ENCODE measurements around the gene IMMP2L. TPM values are rescaled to one million over a fixed set of nuclear protein-coding genes. Genes with fewer than 3 reads are reported as not detected.

The IMMP2L gene
- total and polyA plus RNA-seq, 3 experiments from 2014 or later, result 13.7 to 23.5 (median 18.0) TPM

DNA sequence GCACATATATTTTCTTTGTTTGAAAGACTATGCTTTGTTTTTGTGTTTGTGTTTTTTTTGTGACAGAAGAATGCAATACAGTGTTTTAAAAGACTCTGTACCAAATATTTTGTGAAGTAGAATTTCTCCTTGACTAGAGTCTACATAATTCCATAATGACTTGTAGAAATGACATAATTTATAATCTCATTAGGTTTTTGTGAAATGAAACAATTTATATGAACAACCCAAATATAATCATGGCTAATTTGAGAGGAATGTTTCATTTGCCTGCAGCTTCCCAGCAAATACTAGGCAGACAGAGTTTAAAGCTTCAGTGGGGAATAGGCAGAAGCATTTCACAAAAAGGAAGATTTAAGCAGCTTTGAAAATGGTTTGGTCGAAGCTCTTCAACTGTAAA, 686.9 kb downstream of the IMMP2L start:
- no peak overlapping the region for H3K4me3 ChIP-seq (ENCODE audit: low read length)
- no peaks in the 10 kb centered on the region for H3K27me3 ChIP-seq (ENCODE audit: insufficient read depth, low read length, poor library complexity, severe bottlenecking)
- no peaks in the 10 kb centered on the region for H3K9me3 Mint-ChIP-seq
- no peak overlapping the region for H3K4me3 Mint-ChIP-seq
- POLR2A ChIA-PET, result no interaction called here
- CTCF ChIA-PET, result no interaction called here
- H3K4me1 Mint-ChIP-seq, result no peaks in the 10 kb centered on the region
- DNase-seq, result no peak
- no peaks in the 10 kb centered on the region for H3K4me1 ChIP-seq (ENCODE audit: insufficient read depth, low read length)
- H3K27ac Mint-ChIP-seq, result no peak overlapping the region
- no peak overlapping the region for H3K27ac ChIP-seq (ENCODE audit: low read depth, low read length)
- H3K9me3 ChIP-seq (ENCODE audit: low read length), result no peaks in the 10 kb centered on the region
- H3K27me3 Mint-ChIP-seq, result no peaks in the 10 kb centered on the region
- no peaks in the 10 kb centered on the region for H3K36me3 ChIP-seq (ENCODE audit: insufficient read depth, low read length)
- peaks cover 0 to 2% (median 0%) of the 10 kb centered on the region in 3 donors for H3K36me3 Mint-ChIP-seq

DNA sequence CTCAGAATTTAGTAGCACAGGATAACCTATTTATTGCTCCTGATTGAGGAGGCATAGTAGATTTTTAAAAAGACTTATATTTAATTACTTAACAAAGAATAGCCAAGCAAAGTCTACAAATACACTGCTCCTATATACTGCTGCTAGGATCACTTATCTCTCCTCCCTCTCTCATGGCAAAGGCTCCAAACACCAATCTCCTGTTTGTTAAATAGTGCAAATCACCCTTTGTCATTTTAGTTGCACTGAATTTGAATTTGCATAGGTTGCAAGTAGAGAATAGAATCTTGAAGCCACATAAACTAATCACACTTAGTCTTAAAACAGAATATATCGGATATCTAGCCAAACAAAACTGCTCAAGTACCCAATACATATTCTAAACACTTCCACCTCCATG, 690.4 kb downstream of the IMMP2L start:
- Mint-ChIP-seq H3K27ac (no peak overlapping the region), H3K27me3 (no peaks in the 10 kb centered on the region), H3K4me3 (no peak overlapping the region), H3K4me1 (no peaks in the 10 kb centered on the region), H3K36me3 (peaks cover 1 to 8% (median 3%) of the 10 kb centered on the region in 3 donors), H3K9me3 (peaks cover 0 to 7% (median 3%) of the 10 kb centered on the region in 5 donors)
- CTCF ChIA-PET, result no interaction called here
- no peak for DNase-seq
- Histone ChIP-seq H3K27me3 (ENCODE audit: insufficient read depth, low read length, poor library complexity, severe bottlenecking) (no peaks in the 10 kb centered on the region), H3K4me1 (ENCODE audit: insufficient read depth, low read length) (no peaks in the 10 kb centered on the region), H3K4me3 (ENCODE audit: low read length) (no peak overlapping the region), H3K27ac (ENCODE audit: low read depth, low read length) (no peak overlapping the region), H3K36me3 (ENCODE audit: insufficient read depth, low read length) (no peaks in the 10 kb centered on the region), H3K9me3 (ENCODE audit: low read length) (no peaks in the 10 kb centered on the region)
- POLR2A ChIA-PET, result no interaction called here

DNA sequence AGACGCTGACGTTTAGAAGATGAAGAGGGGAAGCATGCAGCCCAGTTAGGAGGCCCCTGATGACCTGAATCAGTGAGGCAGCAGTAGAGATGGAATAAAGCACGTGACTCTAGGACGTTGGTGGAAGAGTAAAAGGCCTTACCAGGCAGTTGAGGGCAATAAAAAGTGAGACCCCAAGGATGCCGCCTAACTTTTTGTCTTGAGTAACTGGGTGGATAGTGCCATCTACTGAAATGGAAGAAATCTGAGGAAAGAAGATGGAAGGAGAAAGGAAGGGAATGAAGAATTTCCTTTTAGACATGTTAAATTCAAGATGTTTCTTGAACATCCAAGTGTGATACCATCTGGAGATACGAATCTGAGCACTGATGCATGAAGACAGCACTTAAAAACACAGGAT, 691.4 kb downstream of the IMMP2L start:
- no peak for DNase-seq
- POLR2A ChIA-PET, result no interaction called here
- no peaks in the 10 kb centered on the region for H3K4me1 ChIP-seq (ENCODE audit: insufficient read depth, low read length)

DNA sequence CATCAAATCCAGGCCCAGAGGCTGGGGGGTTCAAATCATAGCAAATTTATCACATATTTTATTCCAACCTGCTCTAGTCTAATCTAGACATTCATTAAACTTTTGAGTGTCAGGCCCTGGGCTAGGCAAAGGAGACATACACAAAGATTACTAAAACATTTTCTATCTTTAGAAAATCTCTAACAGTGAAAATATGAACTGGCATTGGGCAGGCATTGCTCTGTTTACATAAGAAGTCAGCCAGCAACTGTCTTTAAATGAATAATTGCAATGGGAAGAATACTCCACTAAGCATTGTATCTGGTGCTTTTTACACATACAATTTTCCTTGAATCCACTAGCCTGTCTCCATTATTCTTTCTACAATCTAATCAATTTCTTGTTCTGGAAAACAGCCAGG, 693.8 kb downstream of the IMMP2L start:
- CTCF ChIA-PET, result no interaction called here
- no peaks in the 10 kb centered on the region for H3K4me1 ChIP-seq (ENCODE audit: insufficient read depth, low read length)
- POLR2A ChIA-PET, result no interaction called here
- no peaks in the 10 kb centered on the region for H3K9me3 ChIP-seq (ENCODE audit: low read length)
- H3K4me3 ChIP-seq (ENCODE audit: low read length), result no peak overlapping the region
- no peak overlapping the region for H3K27ac ChIP-seq (ENCODE audit: low read depth, low read length)
- no peak for DNase-seq
- Mint-ChIP-seq H3K4me3 (no peak overlapping the region), H3K9me3 (peaks cover 0 to 11% (median 3%) of the 10 kb centered on the region in 5 donors), H3K4me1 (no peaks in the 10 kb centered on the region), H3K27me3 (no peaks in the 10 kb centered on the region), H3K36me3 (peaks cover 1 to 22% (median 7%) of the 10 kb centered on the region in 3 donors), H3K27ac (no peak overlapping the region)
- H3K27me3 ChIP-seq (ENCODE audit: insufficient read depth, low read length, poor library complexity, severe bottlenecking), result no peaks in the 10 kb centered on the region
- no peaks in the 10 kb centered on the region for H3K36me3 ChIP-seq (ENCODE audit: insufficient read depth, low read length)

More for the DNA sequence above, 691.4 kb downstream of the IMMP2L start:
- no peak overlapping the region for H3K27ac ChIP-seq (ENCODE audit: low read depth, low read length)
- H3K36me3 Mint-ChIP-seq, result peaks cover 1 to 14% (median 6%) of the 10 kb centered on the region in 3 donors
- no peak overlapping the region for H3K4me3 ChIP-seq (ENCODE audit: low read length)
- H3K4me3 Mint-ChIP-seq, result no peak overlapping the region
- peaks cover 0 to 10% (median 3%) of the 10 kb centered on the region in 5 donors for H3K9me3 Mint-ChIP-seq
- H3K9me3 ChIP-seq (ENCODE audit: low read length), result no peaks in the 10 kb centered on the region
- H3K27ac Mint-ChIP-seq, result no peak overlapping the region
- H3K27me3 ChIP-seq (ENCODE audit: insufficient read depth, low read length, poor library complexity, severe bottlenecking), result no peaks in the 10 kb centered on the region
- no peaks in the 10 kb centered on the region for H3K4me1 Mint-ChIP-seq
- no peaks in the 10 kb centered on the region for H3K36me3 ChIP-seq (ENCODE audit: insufficient read depth, low read length)
- no peaks in the 10 kb centered on the region for H3K27me3 Mint-ChIP-seq
- CTCF ChIA-PET, result no interaction called here

DNA sequence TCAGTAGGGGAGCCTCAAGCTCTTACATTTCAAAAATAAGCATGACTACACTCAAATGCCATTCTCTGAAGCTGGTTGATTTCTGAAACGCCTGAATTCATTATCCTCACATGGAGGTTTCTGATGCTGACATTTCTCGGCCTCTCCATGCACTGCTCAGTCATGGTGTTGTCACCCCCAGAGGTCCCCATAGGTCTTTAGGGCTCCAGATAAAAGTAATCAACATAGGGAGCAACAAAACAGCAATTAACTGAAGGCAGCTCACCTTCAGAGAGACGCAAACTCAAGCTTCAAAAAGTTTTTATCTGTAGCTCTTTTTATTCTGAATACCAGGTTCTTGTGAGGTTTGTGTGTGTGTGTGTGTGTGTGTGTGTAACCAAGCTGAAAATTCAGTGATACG, 694.5 kb downstream of the IMMP2L start:
- H3K4me3 ChIP-seq (ENCODE audit: low read length), result no peak overlapping the region

DNA sequence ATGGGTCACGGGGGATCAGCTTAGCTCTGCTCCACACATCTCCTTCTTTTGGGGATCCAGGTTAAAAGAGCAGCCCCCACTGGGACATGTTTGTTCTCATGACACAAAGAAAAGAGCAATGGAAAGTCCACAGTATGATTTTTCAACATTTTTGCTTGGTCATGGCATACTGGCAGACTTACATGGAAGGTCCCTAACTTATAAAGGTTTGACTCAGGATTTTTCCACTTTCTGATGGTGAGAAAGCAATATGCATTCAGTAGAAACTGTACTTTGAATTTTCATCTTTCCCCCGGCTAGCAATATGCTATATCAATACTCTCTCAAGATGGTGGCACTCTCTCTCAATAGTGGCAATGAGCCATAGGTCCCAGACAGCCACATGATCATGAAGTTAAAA, 699.0 kb downstream of the IMMP2L start:
- Histone ChIP-seq H3K27me3 (ENCODE audit: insufficient read depth, low read length, poor library complexity, severe bottlenecking) (no peaks in the 10 kb centered on the region), H3K27ac (ENCODE audit: low read depth, low read length) (no peak overlapping the region), H3K4me1 (ENCODE audit: insufficient read depth, low read length) (no peaks in the 10 kb centered on the region), H3K9me3 (ENCODE audit: low read length) (no peaks in the 10 kb centered on the region), H3K4me3 (ENCODE audit: low read length) (no peak overlapping the region), H3K36me3 (ENCODE audit: insufficient read depth, low read length) (no peaks in the 10 kb centered on the region)
- Mint-ChIP-seq H3K9me3 (peaks cover 0 to 11% (median 3%) of the 10 kb centered on the region in 5 donors), H3K4me3 (no peak overlapping the region), H3K4me1 (no peaks in the 10 kb centered on the region), H3K36me3 (peaks cover 1 to 18% (median 7%) of the 10 kb centered on the region in 3 donors), H3K27me3 (no peaks in the 10 kb centered on the region), H3K27ac (peak overlapping the region in 1 of 8 donors; percentile 21)
- ChIA-PET POLR2A (no interaction called here), CTCF (no interaction called here)
- DNase-seq, result no peak

More for the DNA sequence above, 694.5 kb downstream of the IMMP2L start:
- Histone ChIP-seq H3K36me3 (ENCODE audit: insufficient read depth, low read length) (no peaks in the 10 kb centered on the region), H3K27me3 (ENCODE audit: insufficient read depth, low read length, poor library complexity, severe bottlenecking) (no peaks in the 10 kb centered on the region), H3K27ac (ENCODE audit: low read depth, low read length) (no peak overlapping the region), H3K9me3 (ENCODE audit: low read length) (no peaks in the 10 kb centered on the region), H3K4me1 (ENCODE audit: insufficient read depth, low read length) (no peaks in the 10 kb centered on the region)
- Mint-ChIP-seq H3K27me3 (no peaks in the 10 kb centered on the region), H3K4me3 (no peak overlapping the region), H3K9me3 (peaks cover 0 to 11% (median 3%) of the 10 kb centered on the region in 5 donors), H3K36me3 (peaks cover 1 to 22% (median 7%) of the 10 kb centered on the region in 3 donors), H3K4me1 (no peaks in the 10 kb centered on the region), H3K27ac (no peak overlapping the region)
- ChIA-PET CTCF (no interaction called here), POLR2A (interaction anchor here (0.6 kb wide), 1 partner anchor 240 kb away, joined by 3 read pairs; no protein-coding TSS in a partner anchor)
- DNase-seq, result no peak

DNA sequence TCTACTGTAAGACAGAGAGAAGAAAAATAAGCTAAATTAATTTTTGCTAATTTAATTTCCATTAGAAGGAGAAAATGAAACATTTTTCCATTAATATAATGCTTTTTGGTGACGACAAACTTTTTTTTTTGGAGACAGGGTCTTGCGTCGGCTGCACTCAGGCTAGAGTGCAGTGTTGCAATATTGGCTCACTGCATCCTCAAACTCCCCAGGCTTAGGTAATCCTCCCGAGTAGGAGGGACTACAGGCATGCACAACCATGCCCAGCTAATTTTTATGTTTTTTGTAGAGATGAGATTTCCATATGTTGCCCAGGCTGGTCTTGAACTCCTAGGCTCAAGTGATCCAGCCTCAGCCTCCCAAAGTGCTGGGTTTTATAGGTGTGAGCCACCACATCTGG, 701.1 kb downstream of the IMMP2L start:
- Mint-ChIP-seq H3K4me3 (no peak overlapping the region), H3K9me3 (peaks cover 0 to 3% (median 0%) of the 10 kb centered on the region in 5 donors)
- POLR2A ChIA-PET, result no interaction called here

DNA sequence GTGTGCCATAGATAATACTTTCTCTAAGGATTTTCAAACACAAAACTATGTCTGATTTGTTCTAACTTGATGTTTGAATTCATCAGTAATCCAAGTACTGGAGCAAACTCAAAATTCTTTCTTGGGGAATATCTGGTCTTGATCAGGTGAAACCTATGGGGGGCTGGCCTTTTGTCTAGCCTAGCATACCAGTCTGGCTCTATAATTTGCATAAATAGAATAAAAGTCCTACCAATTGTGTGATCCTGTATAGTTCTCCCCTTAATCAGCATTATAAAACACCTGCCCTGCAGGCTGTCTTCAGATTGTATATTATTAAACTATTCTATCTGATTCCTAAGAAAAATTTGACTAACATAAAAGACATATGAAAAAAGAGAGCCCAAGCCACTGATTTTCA, 705.2 kb downstream of the IMMP2L start:
- no peak for DNase-seq
- CTCF ChIA-PET, result no interaction called here
- H3K36me3 ChIP-seq (ENCODE audit: insufficient read depth, low read length), result no peaks in the 10 kb centered on the region
- H3K4me1 ChIP-seq (ENCODE audit: insufficient read depth, low read length), result no peaks in the 10 kb centered on the region
- Mint-ChIP-seq H3K4me3 (no peak overlapping the region), H3K27me3 (no peaks in the 10 kb centered on the region), H3K4me1 (no peaks in the 10 kb centered on the region), H3K9me3 (no peaks in the 10 kb centered on the region), H3K36me3 (no peaks in the 10 kb centered on the region), H3K27ac (no peak overlapping the region)
- no peak overlapping the region for H3K27ac ChIP-seq (ENCODE audit: low read depth, low read length)
- no peaks in the 10 kb centered on the region for H3K9me3 ChIP-seq (ENCODE audit: low read length)
- H3K4me3 ChIP-seq (ENCODE audit: low read length), result no peak overlapping the region
- POLR2A ChIA-PET, result no interaction called here
- H3K27me3 ChIP-seq (ENCODE audit: insufficient read depth, low read length, poor library complexity, severe bottlenecking), result no peaks in the 10 kb centered on the region

More for the DNA sequence above, 701.1 kb downstream of the IMMP2L start:
- no peak overlapping the region for H3K27ac ChIP-seq (ENCODE audit: low read depth, low read length)
- H3K4me1 ChIP-seq (ENCODE audit: insufficient read depth, low read length), result no peaks in the 10 kb centered on the region
- no peaks in the 10 kb centered on the region for H3K36me3 ChIP-seq (ENCODE audit: insufficient read depth, low read length)
- H3K27me3 Mint-ChIP-seq, result no peaks in the 10 kb centered on the region
- H3K27ac Mint-ChIP-seq, result no peak overlapping the region
- H3K4me3 ChIP-seq (ENCODE audit: low read length), result no peak overlapping the region
- H3K36me3 Mint-ChIP-seq, result peaks cover 0 to 10% (median 3%) of the 10 kb centered on the region in 3 donors
- H3K27me3 ChIP-seq (ENCODE audit: insufficient read depth, low read length, poor library complexity, severe bottlenecking), result no peaks in the 10 kb centered on the region
- H3K9me3 ChIP-seq (ENCODE audit: low read length), result no peaks in the 10 kb centered on the region
- CTCF ChIA-PET, result no interaction called here
- no peaks in the 10 kb centered on the region for H3K4me1 Mint-ChIP-seq
- DNase-seq, result no peak

DNA sequence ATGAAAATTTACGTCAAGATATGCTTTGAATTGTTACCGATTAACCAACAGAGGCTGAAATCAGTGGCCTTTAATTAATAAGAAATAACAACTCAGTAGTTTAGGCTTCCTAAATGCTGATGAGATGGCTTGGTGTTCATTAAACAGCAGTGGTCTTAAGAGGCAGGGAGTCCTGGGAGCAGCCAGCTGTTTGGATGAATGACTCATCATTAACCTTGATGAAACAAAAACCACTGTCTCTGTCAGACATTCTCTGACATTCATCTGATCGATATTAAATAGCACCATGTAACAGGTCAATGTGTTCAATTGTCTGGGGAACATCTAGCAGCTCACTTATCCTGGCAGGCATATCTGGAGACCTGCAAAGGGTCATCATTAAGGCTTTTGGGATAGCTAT, 705.6 kb downstream of the IMMP2L start:
- H3K9me3 Mint-ChIP-seq, result no peaks in the 10 kb centered on the region

More for the DNA sequence above, 705.6 kb downstream of the IMMP2L start:
- Mint-ChIP-seq H3K27ac (peak overlapping the region in 1 of 8 donors; percentile 42), H3K4me1 (no peaks in the 10 kb centered on the region), H3K27me3 (no peaks in the 10 kb centered on the region), H3K4me3 (no peak overlapping the region), H3K36me3 (no peaks in the 10 kb centered on the region)
- no peaks in the 10 kb centered on the region for H3K9me3 ChIP-seq (ENCODE audit: low read length)
- no peak for DNase-seq
- H3K4me3 ChIP-seq (ENCODE audit: low read length), result no peak overlapping the region
- CTCF ChIA-PET, result no interaction called here
- H3K4me1 ChIP-seq (ENCODE audit: insufficient read depth, low read length), result no peaks in the 10 kb centered on the region
- POLR2A ChIA-PET, result no interaction called here
- H3K27me3 ChIP-seq (ENCODE audit: insufficient read depth, low read length, poor library complexity, severe bottlenecking), result no peaks in the 10 kb centered on the region
- no peak overlapping the region for H3K27ac ChIP-seq (ENCODE audit: low read depth, low read length)
- H3K36me3 ChIP-seq (ENCODE audit: insufficient read depth, low read length), result no peaks in the 10 kb centered on the region
